ENCODE measurements around the gene DNMT1. TPM values are rescaled to one million over a fixed set of nuclear protein-coding genes. Genes with fewer than 3 reads are reported as not detected.

Gene DNMT1
- total RNA-seq, 4 donors from 2014 or later = 13.2 to 38.4 (median 32.0) TPM

DNA sequence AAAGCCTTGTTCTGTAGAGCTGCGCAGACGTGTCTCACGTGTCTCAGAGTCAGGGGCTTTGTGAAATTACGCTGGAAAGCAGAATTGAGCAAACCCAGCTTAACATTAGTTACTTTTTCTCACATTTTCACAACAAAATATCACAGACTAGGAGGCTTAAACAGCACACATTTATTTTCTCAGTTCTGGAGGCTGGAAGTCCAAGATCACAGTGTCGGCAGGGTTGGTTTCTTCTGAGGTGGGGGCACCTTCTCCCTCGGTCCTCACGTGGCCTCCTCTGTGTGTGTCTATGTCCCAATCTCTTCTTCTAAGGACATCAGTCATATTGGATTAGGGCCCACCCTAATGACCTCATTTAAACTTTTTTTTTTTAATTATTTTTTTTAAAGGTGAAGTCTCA lies 70.3 kb downstream of the DNMT1 start:
- 91 to 95% methylated on average over 7 of the region's 7 CpGs for WGBS, 2 donors
- no peak for TF ChIP-seq POLR2A (IDR thresholded peaks at IDR 0.05)
- no peak overlapping the region for H3K4me3 ChIP-seq (ENCODE audit: low read depth, poor library complexity, severe bottlenecking)
- no peak for DNase-seq (ENCODE audit: low spot score in 2 of 2)
- intact Hi-C loops (cut with DNase I; ENCODE audit: low total_unique reads) = no loop called here

DNA sequence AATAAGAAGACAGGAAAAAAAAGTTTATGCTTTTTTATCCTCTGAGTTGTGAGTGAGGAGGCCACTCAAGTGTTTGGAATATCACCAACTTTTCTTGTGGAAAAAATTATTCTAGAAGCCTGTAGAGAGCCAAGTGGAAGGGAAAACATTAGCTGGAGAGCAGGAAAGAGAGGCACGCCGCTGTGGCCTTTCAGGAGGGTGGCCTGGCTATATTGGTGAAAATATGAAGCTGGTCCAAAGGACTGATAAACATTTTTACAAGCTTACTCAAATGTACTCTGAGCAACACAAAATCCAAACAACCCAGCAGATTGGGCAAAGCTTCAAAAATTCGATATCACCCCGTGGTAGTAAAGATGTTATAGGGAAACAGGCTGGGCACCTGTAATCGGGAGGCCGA lies 72.7 kb downstream of the DNMT1 start:
- WGBS, 2 donors = 49 to 58% methylated on average over 6 of the region's 6 CpGs
- intact Hi-C loops (cut with DNase I; ENCODE audit: low total_unique reads) = no loop called here
- TF ChIP-seq POLR2A (IDR thresholded peaks at IDR 0.05) (no peak), CTCF (IDR thresholded peaks at IDR 0.05) (no peak)
- DNase-seq (ENCODE audit: low spot score in 2 of 2) = no peak
- H3K4me3 ChIP-seq (ENCODE audit: low read depth, poor library complexity, severe bottlenecking) = no peak overlapping the region

- no peak overlapping the region for H3K4me3 ChIP-seq (ENCODE audit: low read depth, poor library complexity, severe bottlenecking)
- no peak for TF ChIP-seq POLR2A (IDR thresholded peaks at IDR 0.05)
- no peak for TF ChIP-seq CTCF (IDR thresholded peaks at IDR 0.05)
- intact Hi-C loops (cut with DNase I; ENCODE audit: low total_unique reads) = no loop called here
- WGBS, 2 donors = 24 to 32% methylated on average over 9 of the region's 9 CpGs
- DNase-seq (ENCODE audit: low spot score in 2 of 2) = no peak
Measured at GRCh38 chr19:10120538-10121189, 74.1 kb downstream of the DNMT1 start.

GRCh38 chr19:10118960-10119359 lies 75.8 kb downstream of the DNMT1 start:
- TF ChIP-seq POLR2A (IDR thresholded peaks at IDR 0.05) (no peak), CTCF (IDR thresholded peaks at IDR 0.05) (no peak)
- intact Hi-C loops (cut with DNase I; ENCODE audit: low total_unique reads) = loop anchor here (10.0 kb wide), 2 partner anchors 126 to 184 kb away; partner anchors contain the start of gene OLFM2
- H3K4me3 ChIP-seq (ENCODE audit: low read depth, poor library complexity, severe bottlenecking) = peak overlapping the region; percentile 77
- DNase-seq (ENCODE audit: low spot score in 2 of 2) = no peak
- WGBS, 2 donors = 32 to 36% methylated on average over 12 of the region's 12 CpGs

- TF ChIP-seq CTCF (IDR thresholded peaks at IDR 0.05) (no peak), POLR2A (IDR thresholded peaks at IDR 0.05) (no peak)
- 93 to 94% methylated on average over 21 of the region's 21 CpGs for WGBS, 2 donors
- intact Hi-C loops (cut with DNase I; ENCODE audit: low total_unique reads) = loop anchor here (10.0 kb wide), 2 partner anchors 128 to 182 kb away; partner anchors contain the start of gene OLFM2
- no peak overlapping the region for H3K4me3 ChIP-seq (ENCODE audit: low read depth, poor library complexity, severe bottlenecking)
- no peak for DNase-seq (ENCODE audit: low spot score in 2 of 2)
Measured at GRCh38 chr19:10116866-10117616, 77.7 kb downstream of the DNMT1 start.

DNA sequence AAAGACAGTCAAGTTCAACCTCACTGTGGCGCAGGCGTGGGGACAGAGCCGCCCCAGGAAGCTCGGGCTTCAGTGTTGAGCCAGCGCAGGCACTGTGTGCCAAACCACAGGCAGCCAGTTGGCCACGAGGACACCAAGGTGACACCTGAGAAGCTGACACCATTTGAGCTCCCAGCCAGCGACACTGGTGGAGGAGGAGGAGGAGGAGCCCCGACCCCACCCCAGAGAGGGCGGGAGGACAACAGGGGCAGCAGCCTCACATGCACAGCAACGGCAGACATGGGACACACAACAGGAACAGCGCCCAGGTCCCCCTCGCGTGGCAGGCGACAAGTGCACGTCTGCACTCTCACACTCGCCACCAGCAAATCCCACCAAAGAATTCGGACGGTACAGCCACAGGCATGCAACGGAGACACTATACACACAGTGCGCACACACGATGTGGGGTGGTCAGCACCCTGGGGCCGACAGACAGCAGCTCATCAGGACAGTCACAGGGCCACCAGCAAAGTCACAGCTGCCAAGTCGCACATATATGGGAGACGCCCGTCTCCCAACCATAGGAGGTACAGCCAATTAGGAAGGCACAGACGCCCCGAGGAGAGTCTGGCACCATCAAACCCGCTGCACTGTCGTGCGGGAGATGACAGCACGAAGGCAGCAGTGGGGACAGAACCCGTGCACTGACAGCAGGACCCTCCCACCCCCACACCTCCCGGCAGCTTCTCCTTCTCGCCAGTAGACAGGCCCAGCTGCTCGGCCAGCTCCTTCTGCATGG lies 78.5 kb downstream of the DNMT1 start:
- intact Hi-C loops (cut with DNase I; ENCODE audit: low total_unique reads) = loop anchor here (10.0 kb wide), 2 partner anchors 129 to 181 kb away; partner anchors contain the start of gene OLFM2
- H3K4me3 ChIP-seq (ENCODE audit: low read depth, poor library complexity, severe bottlenecking) = no peak overlapping the region
- no peak for TF ChIP-seq CTCF (IDR thresholded peaks at IDR 0.05)
- no peak for TF ChIP-seq POLR2A (IDR thresholded peaks at IDR 0.05)
- 80 to 86% methylated on average over 28 to 29 of the region's 35 CpGs for WGBS, 2 donors
- DNase-seq (ENCODE audit: low spot score in 2 of 2) = no peak
